Mucosa of rectum (tissue), 2 donors: ENCODE data around the gene SLC4A2.

Experiments used
- H3K27ac ChIP-seq, 2 donors: one replicate each; pipeline ENCODE4 v1.7.0; 2013; ENCODE audit warnings: inconsistent platforms in 2 of 2, low read depth in 2 of 2, low read length in 2 of 2
- H3K27me3 ChIP-seq, 2 donors: one replicate each; pipeline ENCODE4 v1.7.0; 2013; ENCODE audit warnings: low read length in 2 of 2; ENCODE audit not compliant: control insufficient read depth in 2 of 2, insufficient read depth in 2 of 2
- H3K36me3 ChIP-seq, 2 donors: one replicate each; pipeline ENCODE4 v1.7.0; 2013; ENCODE audit warnings: low read length in 2 of 2; ENCODE audit not compliant: control insufficient read depth in 2 of 2, insufficient read depth in 2 of 2
- H3K4me1 ChIP-seq, 2 donors: one replicate each; pipeline ENCODE4 v1.7.0; 2013; ENCODE audit warnings: low read length in 2 of 2, mild to moderate bottlenecking in 1 of 2; ENCODE audit not compliant: control insufficient read depth in 2 of 2, insufficient read depth in 2 of 2
- H3K4me3 ChIP-seq, 2 donors: one replicate each; pipeline ENCODE4 v1.7.0; 2013; ENCODE audit warnings: low read length in 2 of 2
- H3K9ac ChIP-seq, 2 donors: one replicate each; pipeline ENCODE4 v1.7.0; 2013; ENCODE audit warnings: low read length in 2 of 2, low read depth in 1 of 2, mild to moderate bottlenecking in 1 of 2
- H3K9me3 ChIP-seq, 2 donors: one replicate each; pipeline ENCODE4 v1.7.0; 2013; ENCODE audit warnings: low read length in 2 of 2; ENCODE audit not compliant: control insufficient read depth in 2 of 2
- donor health status: healthy.
- donor health status: Normal muscosa, but diverticular disease.

SLC4A2 gene

DNA sequence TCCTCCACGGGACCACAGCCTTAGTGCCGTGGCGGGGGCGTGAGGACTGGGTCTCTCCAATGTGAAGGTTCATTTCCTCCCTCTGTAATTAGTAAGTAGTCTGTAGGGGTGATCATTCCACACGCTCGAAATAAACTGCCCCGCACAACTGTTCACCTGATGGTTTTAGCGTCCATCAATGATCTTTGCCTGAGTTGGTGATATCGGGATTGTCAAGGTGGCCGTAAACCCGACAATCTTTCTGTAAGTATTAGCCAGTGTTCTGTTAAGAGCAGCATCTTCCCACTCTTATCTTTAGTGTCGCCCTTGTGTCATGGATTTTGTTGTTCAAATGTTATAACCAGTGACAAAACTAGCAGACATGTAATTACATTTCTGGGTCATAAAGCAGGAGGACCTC, 44.6 kb downstream of the SLC4A2 start:
- Histone ChIP-seq H3K4me1 (no peaks in the 10 kb centered on the region), H3K27ac (no peak overlapping the region), H3K9ac (no peak overlapping the region), H3K27me3 (no peaks in the 10 kb centered on the region), H3K4me3 (no peak overlapping the region), H3K36me3 (peaks cover 0 to 4% of the 10 kb centered on the region in 2 donors), H3K9me3 (no peaks in the 10 kb centered on the region)

DNA sequence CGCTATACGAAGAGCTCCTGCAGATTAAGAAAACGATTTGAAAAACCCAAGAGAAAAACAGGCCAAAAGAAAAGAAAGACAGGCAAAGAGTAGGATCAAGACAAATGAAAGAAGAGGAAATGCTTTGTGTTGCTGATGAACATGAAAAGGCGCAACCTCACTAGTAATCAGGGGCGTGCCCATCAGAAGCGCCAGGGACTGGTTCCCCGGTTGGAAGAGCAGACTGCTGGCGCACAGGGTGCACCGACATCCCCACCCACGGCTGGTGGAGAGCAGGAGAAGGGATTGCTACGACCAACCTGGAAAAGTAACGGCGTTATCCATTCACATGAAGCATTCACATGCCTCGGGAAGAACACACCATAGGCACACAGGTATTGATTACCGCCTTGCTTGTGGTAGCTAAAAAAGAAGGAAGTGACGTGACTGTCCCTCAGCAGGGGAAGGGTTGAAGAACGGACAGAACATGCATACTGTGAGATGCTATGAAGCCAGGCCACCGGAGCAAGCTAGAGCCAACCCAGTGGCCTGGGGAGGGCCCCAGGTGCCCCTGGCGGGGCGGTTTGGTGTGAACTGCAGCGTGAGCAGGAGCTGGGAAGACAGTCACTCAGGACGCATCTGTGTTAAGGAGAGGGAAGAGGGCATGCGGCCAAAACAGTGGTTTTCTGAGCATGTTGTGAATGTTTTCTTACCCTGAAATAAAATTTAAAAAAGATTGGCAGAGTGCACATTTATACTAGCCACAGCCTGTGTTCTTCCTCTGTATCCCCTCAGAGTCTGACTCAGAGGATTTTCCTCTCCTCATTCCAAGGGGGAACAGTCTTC, 45.2 kb downstream of the SLC4A2 start:
- no peak overlapping the region for H3K27ac ChIP-seq

DNA sequence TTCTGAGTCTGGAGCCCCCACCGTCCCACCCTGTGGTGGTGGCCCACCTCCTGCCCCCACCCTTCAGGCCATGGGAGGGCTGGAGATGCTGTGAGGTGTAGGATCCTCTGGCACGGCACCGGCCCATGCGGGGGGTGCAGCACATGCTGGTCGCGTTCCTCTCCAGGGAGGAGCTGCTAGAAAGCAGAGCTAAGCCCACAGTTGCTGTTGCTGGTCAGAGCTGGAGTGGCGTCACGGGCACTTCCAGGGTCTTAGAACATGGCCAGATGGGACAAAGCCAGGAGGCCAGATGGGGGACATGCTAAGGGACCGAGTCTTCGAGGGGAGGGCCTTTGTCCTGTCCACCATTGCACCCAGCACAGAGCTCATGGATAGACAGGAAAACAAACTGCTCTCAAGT, 48.5 kb downstream of the SLC4A2 start:
- H3K9me3 ChIP-seq, result no peaks in the 10 kb centered on the region
- peaks cover 0 to 3% of the 10 kb centered on the region in 2 donors for H3K4me1 ChIP-seq
- no peak overlapping the region for H3K27ac ChIP-seq
- peaks cover 0 to 4% of the 10 kb centered on the region in 2 donors for H3K36me3 ChIP-seq
- no peak overlapping the region for H3K4me3 ChIP-seq
- H3K27me3 ChIP-seq, result no peaks in the 10 kb centered on the region
- H3K9ac ChIP-seq, result no peak overlapping the region

More for the DNA sequence above, 45.2 kb downstream of the SLC4A2 start:
- Histone ChIP-seq H3K27me3 (no peaks in the 10 kb centered on the region), H3K4me1 (no peaks in the 10 kb centered on the region), H3K9ac (no peak overlapping the region), H3K36me3 (peaks cover 0 to 4% of the 10 kb centered on the region in 2 donors), H3K9me3 (no peaks in the 10 kb centered on the region), H3K4me3 (no peak overlapping the region)

DNA sequence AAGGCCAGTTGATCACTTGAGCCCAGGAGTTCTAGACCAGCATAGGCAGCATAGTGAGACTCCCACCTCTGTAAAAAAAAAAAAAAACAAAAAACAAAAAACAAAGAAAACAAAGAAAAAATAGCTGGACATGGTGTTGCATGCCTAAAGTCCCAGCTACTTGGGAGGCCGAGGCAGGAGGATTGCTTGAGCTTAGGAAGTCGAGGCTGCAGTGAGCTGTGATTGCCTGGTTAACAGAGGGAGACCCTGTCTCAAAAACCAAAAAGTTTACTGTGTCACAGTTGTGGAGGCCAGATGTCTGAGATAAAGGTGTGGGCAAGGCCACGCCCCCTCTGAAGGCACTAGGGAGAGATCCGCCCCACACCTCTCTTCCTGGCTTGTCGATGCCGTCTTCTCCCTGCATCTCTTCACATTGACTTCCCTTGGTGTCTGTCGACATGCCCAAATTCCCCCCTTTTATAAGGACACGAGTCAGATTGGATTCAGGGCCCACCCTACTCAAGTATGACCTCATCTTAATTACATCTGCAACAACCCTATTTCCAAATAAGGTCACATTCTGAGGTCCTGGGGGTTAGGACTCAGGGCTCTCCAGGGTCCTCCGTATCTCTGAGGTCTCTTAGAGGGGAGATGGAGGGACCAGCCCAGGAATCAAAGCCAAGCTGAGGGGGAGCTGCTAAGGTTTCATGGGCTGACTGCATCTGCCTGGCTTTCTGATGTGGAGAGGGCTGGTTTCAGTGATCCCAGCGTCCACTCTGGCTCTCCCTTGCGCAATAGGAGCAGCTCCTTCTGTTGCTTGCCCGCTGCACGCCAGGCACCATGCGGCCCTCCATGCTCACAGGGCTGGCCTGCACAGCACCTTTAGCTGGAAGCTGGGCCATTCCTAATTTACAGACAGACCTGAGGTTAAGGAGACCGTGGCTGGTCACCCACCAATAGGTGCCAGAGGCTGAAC, 50.0 kb downstream of the SLC4A2 start:
- Histone ChIP-seq H3K27ac (peak overlapping the region in 1 of 2 donors; percentile 16), H3K4me1 (peaks cover 3 to 10% of the 10 kb centered on the region in 2 donors), H3K27me3 (no peaks in the 10 kb centered on the region)

DNA sequence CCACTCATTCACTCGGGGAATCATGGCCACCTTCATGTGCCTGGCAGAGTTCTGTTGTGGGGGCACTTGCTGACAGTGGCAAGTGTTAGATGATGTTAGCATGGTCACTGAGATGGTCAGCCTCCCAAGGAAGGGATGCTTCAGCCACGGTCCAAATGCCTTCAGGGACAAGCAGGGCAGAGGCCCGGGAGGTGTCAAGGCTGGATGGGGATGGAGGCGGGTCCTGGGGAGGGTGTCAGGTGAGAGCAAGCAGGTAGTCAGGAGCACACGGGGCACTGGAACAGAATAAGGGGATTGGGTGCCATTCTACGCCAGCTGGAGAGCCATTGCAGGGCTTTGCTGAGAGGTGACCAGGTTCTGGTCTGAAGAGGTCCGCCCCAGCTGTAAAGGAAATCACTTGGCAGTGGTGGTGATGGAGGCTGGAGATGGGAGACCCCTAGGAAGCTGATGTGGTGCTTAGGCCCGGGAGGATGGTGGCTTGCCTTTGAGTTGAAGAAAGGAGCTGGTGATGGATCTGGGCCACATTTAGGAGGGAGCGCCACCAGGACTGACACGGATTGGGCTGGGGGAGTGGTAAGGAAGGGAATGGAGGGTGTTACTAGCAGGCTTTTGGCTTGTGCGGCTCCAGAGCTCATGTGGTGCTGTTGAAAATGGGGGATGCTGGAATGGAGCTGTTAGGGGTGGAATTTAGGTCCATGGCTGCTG, 51.0 kb downstream of the SLC4A2 start:
- H3K9ac ChIP-seq, result no peak overlapping the region

More for the DNA sequence above, 50.0 kb downstream of the SLC4A2 start:
- H3K4me3 ChIP-seq, result no peak overlapping the region
- no peak overlapping the region for H3K9ac ChIP-seq
- H3K9me3 ChIP-seq, result no peaks in the 10 kb centered on the region
- H3K36me3 ChIP-seq, result peaks cover 0 to 3% of the 10 kb centered on the region in 2 donors

DNA sequence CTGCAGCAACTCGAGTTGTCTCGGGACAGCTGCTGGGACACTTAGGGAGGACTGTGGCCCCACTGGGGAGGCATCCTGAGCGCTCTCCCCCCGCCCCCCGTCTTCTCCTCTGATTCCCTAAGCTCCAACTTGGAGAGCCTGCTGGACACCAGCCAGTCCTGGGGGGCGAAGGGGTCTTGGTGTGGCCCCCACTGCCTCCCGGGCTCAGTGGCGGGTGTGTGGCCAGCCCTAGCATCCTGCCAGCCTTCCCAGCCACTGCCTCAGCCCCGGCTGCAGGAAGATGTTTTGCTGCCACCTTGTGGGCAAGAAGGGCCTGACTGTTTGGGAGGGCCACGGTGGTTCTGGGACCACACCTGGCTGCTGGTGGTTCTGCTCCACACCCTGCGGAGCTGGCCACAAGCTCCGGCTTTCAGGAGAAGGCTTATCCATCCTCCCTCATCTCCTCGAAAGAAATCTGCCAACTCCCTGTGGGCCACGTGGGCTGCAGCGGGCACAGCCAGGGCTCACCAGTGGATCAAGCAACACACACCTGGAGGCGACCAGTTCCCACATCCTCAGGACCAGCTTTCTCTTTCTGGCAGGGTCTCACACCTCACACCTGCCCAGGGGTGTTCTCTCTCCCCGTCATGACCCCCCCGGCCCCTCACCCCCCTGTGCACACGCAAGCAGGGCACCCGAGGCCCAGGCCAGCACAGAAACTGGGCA, 51.7 kb downstream of the SLC4A2 start:
- Histone ChIP-seq H3K27me3 (no peaks in the 10 kb centered on the region), H3K9ac (no peak overlapping the region), H3K36me3 (no peaks in the 10 kb centered on the region), H3K27ac (no peak overlapping the region), H3K4me1 (peaks cover 7 to 16% of the 10 kb centered on the region in 2 donors), H3K4me3 (no peak overlapping the region), H3K9me3 (no peaks in the 10 kb centered on the region)

More for the DNA sequence above, 51.0 kb downstream of the SLC4A2 start:
- H3K4me3 ChIP-seq, result no peak overlapping the region
- no peaks in the 10 kb centered on the region for H3K27me3 ChIP-seq
- peak overlapping the region in 1 of 2 donors; percentile 16 for H3K27ac ChIP-seq
- H3K36me3 ChIP-seq, result no peaks in the 10 kb centered on the region
- H3K4me1 ChIP-seq, result peaks cover 3 to 10% of the 10 kb centered on the region in 2 donors
- no peaks in the 10 kb centered on the region for H3K9me3 ChIP-seq

DNA sequence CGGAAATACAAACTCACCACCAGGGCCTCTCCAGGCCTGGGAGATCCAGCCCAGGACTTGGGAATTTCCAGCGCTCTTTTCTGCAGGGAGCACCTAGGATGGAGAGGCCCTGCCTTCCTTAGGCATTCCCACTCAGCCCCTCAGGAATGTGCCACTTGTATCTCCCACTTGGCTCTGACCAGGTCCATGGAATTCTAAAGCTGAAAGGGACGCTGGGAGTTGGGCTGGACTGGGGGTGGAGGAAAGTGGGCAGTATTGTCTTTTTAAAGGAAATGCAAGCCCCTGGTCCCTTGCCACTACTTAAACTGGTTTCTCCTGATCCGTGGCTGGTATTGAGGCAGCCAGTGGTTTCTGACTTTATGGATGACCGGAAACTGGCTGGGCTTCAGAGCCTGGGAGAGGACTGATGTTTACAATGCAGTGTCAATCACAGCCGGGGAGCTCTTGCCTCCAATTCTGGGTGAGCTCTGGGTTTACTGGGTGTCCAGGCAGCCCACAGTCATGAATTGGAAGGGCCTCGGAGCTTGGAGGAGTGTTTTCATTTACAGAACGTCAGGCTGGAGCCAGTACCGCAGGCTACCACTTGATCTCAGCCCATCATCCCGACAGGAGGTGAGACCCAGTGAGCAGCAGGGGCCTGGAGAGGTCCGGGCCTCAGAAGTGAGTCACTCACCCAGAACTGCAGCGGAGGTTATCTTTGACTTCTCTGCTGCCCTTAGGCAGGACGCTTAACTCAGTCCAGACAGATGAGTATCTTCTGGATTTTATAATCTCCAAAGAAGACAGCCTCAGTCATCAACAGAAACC, 54.2 kb downstream of the SLC4A2 start:
- Histone ChIP-seq H3K4me1 (peaks cover 7 to 20% of the 10 kb centered on the region in 2 donors), H3K4me3 (peak overlapping the region; percentile 41 to 47), H3K27ac (no peak overlapping the region), H3K9ac (no peak overlapping the region), H3K36me3 (peaks cover 4 to 16% of the 10 kb centered on the region in 2 donors), H3K27me3 (no peaks in the 10 kb centered on the region), H3K9me3 (no peaks in the 10 kb centered on the region)

DNA sequence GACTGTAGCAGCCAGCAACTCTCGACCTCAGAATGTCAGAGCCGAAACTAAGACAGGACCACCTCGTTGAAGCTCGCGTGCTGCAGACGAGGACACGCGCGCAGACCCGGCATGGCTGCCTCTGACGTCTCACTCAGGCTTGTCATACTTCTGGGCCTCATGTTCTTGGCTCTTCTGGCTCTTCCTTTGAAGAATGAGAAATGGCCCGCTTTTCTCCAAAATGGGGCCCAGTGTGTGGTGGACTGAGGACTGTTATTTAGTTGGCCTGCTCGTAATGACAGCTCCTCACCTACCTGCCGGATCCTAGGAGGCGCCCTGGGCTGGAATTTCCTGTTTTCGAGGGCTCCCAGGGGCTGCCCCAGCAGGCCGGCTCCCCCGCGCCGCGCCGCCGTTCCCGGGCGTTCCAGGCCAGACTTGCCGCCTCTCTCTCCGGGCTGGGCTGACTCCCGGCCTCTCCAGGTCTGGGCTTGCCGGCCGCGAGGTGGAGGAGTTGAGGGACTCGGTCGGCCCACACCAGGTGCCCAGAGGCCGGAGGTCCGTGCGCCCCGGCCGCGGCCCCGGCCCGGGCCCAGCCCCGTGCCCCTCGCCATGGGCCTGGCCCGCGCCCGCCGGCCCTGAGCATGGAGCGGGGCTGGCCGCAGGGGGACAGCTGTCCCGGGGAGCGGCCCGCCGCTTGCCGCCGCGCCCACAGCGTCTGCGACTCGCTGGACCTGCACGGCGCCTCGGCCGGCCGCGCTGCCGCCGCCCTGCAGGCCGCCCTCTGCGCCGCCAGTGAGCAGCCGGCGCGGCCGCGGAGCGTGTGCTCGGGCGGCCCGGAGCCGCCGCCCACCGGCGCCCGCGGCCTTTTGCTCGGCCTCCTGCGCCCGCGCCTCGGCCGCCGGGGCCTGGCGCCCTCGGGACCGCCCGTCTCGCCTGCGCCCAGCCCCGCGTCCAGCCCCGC, 55.0 kb downstream of the SLC4A2 start:
- peak overlapping the region; percentile 41 to 47 for H3K4me3 ChIP-seq
- H3K27me3 ChIP-seq, result no peaks in the 10 kb centered on the region
- H3K27ac ChIP-seq, result no peak overlapping the region
- peaks cover 12 to 23% of the 10 kb centered on the region in 2 donors for H3K36me3 ChIP-seq
- H3K9me3 ChIP-seq, result no peaks in the 10 kb centered on the region
- H3K9ac ChIP-seq, result peak overlapping the region in 1 of 2 donors; percentile 53
- peaks cover 7 to 20% of the 10 kb centered on the region in 2 donors for H3K4me1 ChIP-seq
